ENCODE data around the gene CHST11.

DNA sequence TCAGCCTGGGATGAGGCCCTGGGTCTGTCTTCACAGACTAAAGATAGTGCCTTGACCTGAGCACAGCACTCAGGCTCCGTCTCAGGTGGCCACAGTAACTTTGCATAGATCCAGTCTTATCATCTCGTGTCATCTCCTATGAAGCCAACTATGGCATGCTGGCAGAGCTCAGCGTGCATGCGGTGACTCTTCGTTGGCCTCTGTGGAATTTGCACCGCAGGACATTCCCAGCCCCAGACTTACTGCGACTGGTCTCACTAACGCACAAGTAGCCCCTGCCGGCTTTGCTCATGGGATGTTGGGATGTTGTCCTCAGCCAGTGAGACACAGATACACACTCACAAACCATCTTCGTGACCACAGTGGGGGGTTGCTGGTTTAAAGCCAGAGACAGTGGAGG lies 199.6 kb downstream of the CHST11 start:
- TF ChIP-seq, protein P1, sequence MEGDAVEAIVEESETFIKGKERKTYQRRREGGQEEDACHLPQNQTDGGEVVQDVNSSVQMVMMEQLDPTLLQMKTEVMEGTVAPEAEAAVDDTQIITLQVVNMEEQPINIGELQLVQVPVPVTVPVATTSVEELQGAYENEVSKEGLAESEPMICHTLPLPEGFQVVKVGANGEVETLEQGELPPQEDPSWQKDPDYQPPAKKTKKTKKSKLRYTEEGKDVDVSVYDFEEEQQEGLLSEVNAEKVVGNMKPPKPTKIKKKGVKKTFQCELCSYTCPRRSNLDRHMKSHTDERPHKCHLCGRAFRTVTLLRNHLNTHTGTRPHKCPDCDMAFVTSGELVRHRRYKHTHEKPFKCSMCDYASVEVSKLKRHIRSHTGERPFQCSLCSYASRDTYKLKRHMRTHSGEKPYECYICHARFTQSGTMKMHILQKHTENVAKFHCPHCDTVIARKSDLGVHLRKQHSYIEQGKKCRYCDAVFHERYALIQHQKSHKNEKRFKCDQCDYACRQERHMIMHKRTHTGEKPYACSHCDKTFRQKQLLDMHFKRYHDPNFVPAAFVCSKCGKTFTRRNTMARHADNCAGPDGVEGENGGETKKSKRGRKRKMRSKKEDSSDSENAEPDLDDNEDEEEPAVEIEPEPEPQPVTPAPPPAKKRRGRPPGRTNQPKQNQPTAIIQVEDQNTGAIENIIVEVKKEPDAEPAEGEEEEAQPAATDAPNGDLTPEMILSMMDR (IDR thresholded peaks at IDR 0.05; ENCODE audit: borderline replicate concordance, extremely low read depth, low read length, poor library complexity, severe bottlenecking), result no peak
- no peak for TF ChIP-seq EZH2 (IDR thresholded peaks at IDR 0.05; ENCODE audit: borderline replicate concordance, low read depth, low read length, severe bottlenecking)

All from DND-41 (cell line).